Common myeloid progenitor, CD34-positive (primary cell): ENCODE results near the gene ERVH48-1.
"Not testable (repeated sequence)": the region's sequence is repeated elsewhere in the genome, so short reads cannot be mapped to it uniquely, and the experiment has no call there.

ENCODE experiments used
- CTCF ChIA-PET: fragments of 350-600 bp; sonication (Branson Sonifier 250); formaldehyde crosslinking; loops from one replicate; lab custom pipeline; 2021; ENCODE audit warnings: antibody characterized with exemption; lab: Charles Lee
- POLR2A ChIA-PET: fragments of 350-600 bp; sonication (Branson Sonifier 250); formaldehyde crosslinking; loops from one replicate; lab custom pipeline; 2021; ENCODE audit warnings: antibody characterized with exemption; lab: Charles Lee
- DNase-seq, 3 donors: peaks; one replicate each; pipeline versions ENCODE4 v3.0.0 to v3.0.0-alpha.2; 2013
- H3K27ac ChIP-seq, 2 experiments: 1 replicate in 1 of 2; 2 replicates in 1 of 2; pipeline ENCODE4 v1.7.0; 2013; ENCODE audit warnings: inconsistent platforms in 2 of 2, low read length in 2 of 2, mild to moderate bottlenecking in 2 of 2, low read depth in 1 of 2, moderate library complexity in 1 of 2; ENCODE audit not compliant: severe bottlenecking in 2 of 2, insufficient read depth in 1 of 2, poor library complexity in 1 of 2
- H3K27me3 ChIP-seq, 5 experiments: replicated peaks in 2 of 5; 1 replicate in 3 of 5; 2 replicates in 2 of 5; pipeline versions ENCODE4 v1.6.1 to v1.7.0; 2013; ENCODE audit warnings: low read length in 4 of 5, mild to moderate bottlenecking in 2 of 5, moderate library complexity in 2 of 5, inconsistent platforms in 1 of 5; ENCODE audit not compliant: insufficient read depth in 5 of 5, control insufficient read depth in 4 of 5
- H3K36me3 ChIP-seq, 4 experiments: 1 replicate in 2 of 4; 2 replicates in 2 of 4; pipeline versions ENCODE4 v1.6.1 to v1.7.0; 2013; ENCODE audit warnings: low read length in 3 of 4, control low read depth in 1 of 4, mild to moderate bottlenecking in 1 of 4; ENCODE audit not compliant: control insufficient read depth in 4 of 4, insufficient read depth in 4 of 4
- H3K4me1 ChIP-seq, 4 experiments: 1 replicate in 3 of 4; 2 replicates in 1 of 4; pipeline versions ENCODE4 v1.6.1 to v1.7.1; 2013; ENCODE audit warnings: low read length in 3 of 4, mild to moderate bottlenecking in 3 of 4, control low read depth in 1 of 4, inconsistent platforms in 1 of 4, moderate library complexity in 1 of 4; ENCODE audit not compliant: control insufficient read depth in 4 of 4, insufficient read depth in 4 of 4; ENCODE audit errors: control extremely low read depth in 1 of 4
- H3K4me3 ChIP-seq, 7 experiments: 1 replicate in 4 of 7; 2 replicates in 3 of 7; pipeline versions ENCODE4 v1.5.1 to v1.7.0; 2013; ENCODE audit warnings: mild to moderate bottlenecking in 7 of 7, low read length in 6 of 7, moderate library complexity in 6 of 7, inconsistent platforms in 2 of 7, low read depth in 2 of 7, control low read depth in 1 of 7; ENCODE audit not compliant: insufficient read depth in 4 of 7, control insufficient read depth in 1 of 7; ENCODE audit errors: extremely low read depth in 1 of 7
- H3K9me3 ChIP-seq, 5 experiments: 1 replicate in 4 of 5; 2 replicates in 1 of 5; pipeline versions ENCODE4 v1.6.1 to v1.7.1; 2013; ENCODE audit warnings: low read length in 4 of 5, mild to moderate bottlenecking in 2 of 5, inconsistent platforms in 1 of 5, low read depth in 1 of 5, moderate library complexity in 1 of 5; ENCODE audit not compliant: control insufficient read depth in 4 of 5, insufficient read depth in 2 of 5; ENCODE audit errors: control extremely low read depth in 1 of 5
- WGBS: methylation state at CpG from one replicate; pipeline ENCODE4 v1.1.5; 2013; ENCODE audit not compliant: insufficient coverage; 5-methylcytosine and 5-hydroxymethylcytosine counted together

The ERVH48-1 gene

GRCh38 chr21:42956824-42957630 is 31.6 kb upstream of the ERVH48-1 start:
- ChIA-PET POLR2A (interaction anchor here (1.2 kb wide), 1 partner anchor 16 kb away, joined by 3 read pairs; no protein-coding TSS in a partner anchor), CTCF (interaction anchor here (1.3 kb wide), 2 partner anchors 28 to 32 kb away, joined by 3 to 4 read pairs; partner anchors contain the start of gene ERVH48-1)
- Histone ChIP-seq H3K4me3 (no peak overlapping the region), H3K27me3 (no peaks in the 10 kb centered on the region), H3K4me1 (no peaks in the 10 kb centered on the region), H3K36me3 (no peaks in the 10 kb centered on the region), H3K9me3 (no peaks in the 10 kb centered on the region), H3K27ac (no peak overlapping the region)
- no peak for DNase-seq
- WGBS, result 95% methylated on average over 10 of the region's 13 CpGs

GRCh38 chr21:42951193-42951592 is 25.8 kb upstream of the ERVH48-1 start:
- H3K27ac ChIP-seq, H3K9me3 ChIP-seq, DNase-seq, H3K4me1 ChIP-seq, H3K4me3 ChIP-seq, POLR2A ChIA-PET, H3K36me3 ChIP-seq, H3K27me3 ChIP-seq, CTCF ChIA-PET: not testable (repeated sequence)
- no CpG with 5 or more reads among the region's 9 CpGs for WGBS

GRCh38 chr21:42949094-42949755 is 23.8 kb upstream of the ERVH48-1 start:
- DNase-seq, H3K36me3 ChIP-seq, H3K4me3 ChIP-seq, CTCF ChIA-PET, H3K27me3 ChIP-seq, H3K27ac ChIP-seq, POLR2A ChIA-PET, H3K4me1 ChIP-seq, H3K9me3 ChIP-seq: not testable (repeated sequence)
- 97% methylated on average over 11 of the region's 13 CpGs for WGBS

- H3K4me3 ChIP-seq, result no peak overlapping the region
- H3K9me3 ChIP-seq, result no peaks in the 10 kb centered on the region
- H3K27ac ChIP-seq, result no peak overlapping the region
- 86% methylated on average over 6 of the region's 6 CpGs for WGBS
- ChIA-PET POLR2A (no interaction called here), CTCF (no interaction called here)
- no peaks in the 10 kb centered on the region for H3K4me1 ChIP-seq
- peak in 1 of 3 donors; percentile 8 for DNase-seq
- no peaks in the 10 kb centered on the region for H3K27me3 ChIP-seq
- H3K36me3 ChIP-seq, result no peaks in the 10 kb centered on the region
These were observed 16.8 kb upstream of the ERVH48-1 start for GRCh38 chr21:42942244-42942643.

GRCh38 chr21:42941696-42942085 is 16.3 kb upstream of the ERVH48-1 start:
- ChIA-PET CTCF (no interaction called here), POLR2A (no interaction called here)
- Histone ChIP-seq H3K9me3 (no peaks in the 10 kb centered on the region), H3K27me3 (no peaks in the 10 kb centered on the region), H3K4me1 (no peaks in the 10 kb centered on the region), H3K27ac (no peak overlapping the region), H3K36me3 (no peaks in the 10 kb centered on the region), H3K4me3 (no peak overlapping the region)
- WGBS, result 100% methylated on average over 6 of the region's 6 CpGs
- DNase-seq, result no peak

GRCh38 chr21:42939582-42940413 is 14.4 kb upstream of the ERVH48-1 start:
- WGBS, result 91% methylated on average over 12 of the region's 16 CpGs
- Histone ChIP-seq H3K4me3 (no peak overlapping the region), H3K9me3 (no peaks in the 10 kb centered on the region), H3K4me1 (no peaks in the 10 kb centered on the region), H3K36me3 (no peaks in the 10 kb centered on the region), H3K27me3 (no peaks in the 10 kb centered on the region), H3K27ac (no peak overlapping the region)
- no peak for DNase-seq
- ChIA-PET POLR2A (no interaction called here), CTCF (no interaction called here)
